22Rv1 (cell line): ENCODE measurements around the gene JMJD4.

Experiments
- ZFX ChIP-seq: fragments of 450-650 bp; IDR thresholded peaks from 2 replicates; pipeline ENCODE4 v1.6.1; 2017; ENCODE audit warnings: antibody characterized with exemption, borderline replicate concordance
- TF ChIP-seq, protein P1 (sequence below): fragments of 450-650 bp; IDR thresholded peaks from 2 replicates; pipeline ENCODE4 v1.5.1; 2017; ENCODE audit warnings: mild to moderate bottlenecking

DNA sequence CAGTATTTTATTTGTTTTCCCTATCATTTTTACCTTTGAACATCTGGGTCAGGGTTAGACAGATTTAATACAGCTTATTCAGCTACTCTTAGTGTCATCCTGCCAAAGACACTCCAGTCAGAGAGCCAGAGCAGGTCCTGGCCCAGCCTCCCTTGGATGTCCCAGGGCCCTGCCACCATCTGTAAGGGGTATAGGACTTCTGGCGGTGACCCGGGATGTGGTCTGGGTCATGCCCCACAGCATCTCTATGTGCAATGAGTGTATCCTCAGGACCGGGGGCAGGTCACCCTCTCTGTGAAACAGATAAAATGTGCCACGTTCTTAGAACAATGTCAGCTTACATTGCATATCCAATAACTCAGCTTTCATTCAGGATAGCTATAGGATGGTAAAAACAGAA lies 42.5 kb upstream of the JMJD4 start:
- TF ChIP-seq, protein P1, sequence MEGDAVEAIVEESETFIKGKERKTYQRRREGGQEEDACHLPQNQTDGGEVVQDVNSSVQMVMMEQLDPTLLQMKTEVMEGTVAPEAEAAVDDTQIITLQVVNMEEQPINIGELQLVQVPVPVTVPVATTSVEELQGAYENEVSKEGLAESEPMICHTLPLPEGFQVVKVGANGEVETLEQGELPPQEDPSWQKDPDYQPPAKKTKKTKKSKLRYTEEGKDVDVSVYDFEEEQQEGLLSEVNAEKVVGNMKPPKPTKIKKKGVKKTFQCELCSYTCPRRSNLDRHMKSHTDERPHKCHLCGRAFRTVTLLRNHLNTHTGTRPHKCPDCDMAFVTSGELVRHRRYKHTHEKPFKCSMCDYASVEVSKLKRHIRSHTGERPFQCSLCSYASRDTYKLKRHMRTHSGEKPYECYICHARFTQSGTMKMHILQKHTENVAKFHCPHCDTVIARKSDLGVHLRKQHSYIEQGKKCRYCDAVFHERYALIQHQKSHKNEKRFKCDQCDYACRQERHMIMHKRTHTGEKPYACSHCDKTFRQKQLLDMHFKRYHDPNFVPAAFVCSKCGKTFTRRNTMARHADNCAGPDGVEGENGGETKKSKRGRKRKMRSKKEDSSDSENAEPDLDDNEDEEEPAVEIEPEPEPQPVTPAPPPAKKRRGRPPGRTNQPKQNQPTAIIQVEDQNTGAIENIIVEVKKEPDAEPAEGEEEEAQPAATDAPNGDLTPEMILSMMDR = no peak
- no peak for TF ChIP-seq ZFX
